GM18508 (cell line): ENCODE measurements around the gene GOLPH3L.
"Not testable (repeated sequence)": the region's sequence is repeated elsewhere in the genome, so short reads cannot be mapped to it uniquely, and the experiment has no call there.

Experiments used
- ATAC-seq: cut with Tn5 transposase; IDR thresholded peaks from one replicate; pipeline ENCODE4 v1.9.1; 2021; ENCODE audit warnings: moderate number of reproducible peaks; ENCODE audit not compliant: insufficient read depth, unreplicated experiment

GOLPH3L gene

GRCh38 chr1:150619576-150620509 lies 77.1 kb downstream of the GOLPH3L start:
- ATAC-seq = no peak

- ATAC-seq = no peak
Measured at GRCh38 chr1:150615346-150616201, 81.4 kb downstream of the GOLPH3L start.

GRCh38 chr1:150613061-150613920 lies 83.7 kb downstream of the GOLPH3L start:
- ATAC-seq = no peak

DNA sequence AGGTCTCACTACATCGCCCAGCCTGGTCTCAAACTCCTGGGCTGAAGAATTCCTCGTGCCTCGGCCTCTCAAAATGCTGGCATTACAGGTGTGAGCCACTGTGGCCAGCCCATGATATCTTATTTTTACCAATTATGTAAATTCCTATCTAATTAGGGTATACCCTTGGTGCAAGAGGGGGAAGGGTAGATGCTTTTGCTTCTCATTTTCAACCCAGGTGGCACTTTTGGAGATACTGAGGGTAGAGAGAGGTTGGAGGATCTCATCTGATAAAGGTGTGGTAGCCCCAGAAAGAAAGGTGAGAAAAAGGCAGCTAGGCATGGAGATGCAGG lies 85.0 kb downstream of the GOLPH3L start:
- ATAC-seq = no peak

DNA sequence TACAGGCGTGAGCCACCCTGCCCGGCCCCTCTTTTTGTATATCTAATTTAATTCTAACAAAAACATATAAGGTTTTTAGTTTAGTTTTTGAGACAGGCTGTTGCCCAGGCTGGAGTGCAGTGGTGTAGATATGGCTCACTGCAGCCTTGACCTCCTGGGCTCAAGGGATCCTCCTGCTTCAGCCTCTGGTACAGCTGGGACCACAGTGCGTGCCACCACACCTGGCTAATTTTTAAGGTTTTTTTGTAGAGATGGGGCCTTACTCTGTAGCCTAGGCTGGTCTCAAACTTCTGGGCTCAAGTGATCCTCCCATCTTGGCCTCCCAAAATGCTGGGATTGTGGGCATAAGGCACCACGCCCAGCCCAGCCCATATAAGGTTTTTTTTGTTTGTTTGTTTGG lies 86.4 kb downstream of the GOLPH3L start:
- ATAC-seq = no peak

DNA sequence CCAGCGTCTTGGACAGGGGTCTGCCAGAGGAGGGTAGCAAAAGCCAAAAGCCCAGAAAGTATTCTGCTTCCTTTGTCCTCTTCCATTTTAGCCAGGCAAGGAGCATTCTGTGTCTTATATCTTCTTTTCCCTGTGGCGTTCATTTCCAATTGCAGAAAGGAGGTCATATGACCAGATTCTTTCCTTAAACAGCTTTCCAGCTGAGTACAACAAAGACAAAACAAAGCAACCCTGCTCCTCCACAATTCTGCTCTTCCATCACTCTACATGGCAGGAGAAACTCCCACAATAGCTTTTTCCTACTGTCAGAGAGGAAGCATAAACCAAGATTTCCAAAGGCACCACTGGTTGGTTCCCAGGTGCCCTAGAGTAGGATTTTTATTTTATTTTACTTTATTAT lies 87.2 kb downstream of the GOLPH3L start:
- ATAC-seq = no peak

DNA sequence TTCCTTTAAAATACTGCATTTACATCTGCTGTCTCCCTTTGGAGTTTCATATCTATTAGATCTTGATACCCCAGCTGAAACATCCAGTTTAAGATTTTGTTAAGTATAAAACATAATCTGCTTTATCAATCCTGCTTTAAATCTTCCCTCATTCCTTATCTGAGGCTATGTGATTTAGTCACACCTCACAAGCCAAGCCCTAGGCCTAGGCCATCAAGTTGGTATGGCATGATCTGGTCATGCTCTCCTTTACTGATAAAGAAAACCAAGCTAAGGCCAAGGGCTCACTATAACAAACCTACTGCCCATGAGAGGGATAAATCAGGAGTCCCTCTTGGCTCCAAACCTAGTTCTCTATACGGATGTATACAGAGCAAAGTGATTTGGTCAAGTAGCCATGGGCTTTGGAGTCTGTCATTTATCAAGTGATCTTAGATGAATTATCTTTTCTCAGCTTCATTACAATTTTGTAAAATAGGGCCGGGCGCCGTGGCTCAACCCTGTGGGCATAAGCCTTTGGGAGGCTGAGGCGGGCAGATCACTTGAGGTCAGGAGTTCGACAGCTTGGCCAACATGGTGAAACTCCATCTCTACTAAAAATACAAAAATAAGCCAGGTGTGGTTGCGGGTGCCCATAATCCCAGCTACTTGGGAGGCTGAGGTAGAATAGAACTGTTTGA lies 90.4 kb downstream of the GOLPH3L start:
- ATAC-seq = no peak

DNA sequence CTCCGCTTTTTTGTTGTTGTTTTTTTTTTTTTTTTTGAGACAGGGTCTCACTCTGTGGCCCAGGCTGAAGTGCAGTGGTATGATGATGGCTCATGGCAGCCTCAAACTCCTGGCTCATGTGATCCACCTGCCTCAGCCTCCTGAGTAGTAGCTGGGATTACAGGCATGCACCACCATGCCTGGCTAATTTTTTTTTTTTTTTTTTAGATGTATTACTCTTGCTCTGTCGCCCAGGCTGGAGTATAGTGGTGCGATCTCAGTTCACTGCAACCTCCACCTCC lies 91.6 kb downstream of the GOLPH3L start:
- not testable (repeated sequence) for ATAC-seq

- no peak for ATAC-seq
Measured at GRCh38 chr1:150604226-150604588, 92.7 kb downstream of the GOLPH3L start.

DNA sequence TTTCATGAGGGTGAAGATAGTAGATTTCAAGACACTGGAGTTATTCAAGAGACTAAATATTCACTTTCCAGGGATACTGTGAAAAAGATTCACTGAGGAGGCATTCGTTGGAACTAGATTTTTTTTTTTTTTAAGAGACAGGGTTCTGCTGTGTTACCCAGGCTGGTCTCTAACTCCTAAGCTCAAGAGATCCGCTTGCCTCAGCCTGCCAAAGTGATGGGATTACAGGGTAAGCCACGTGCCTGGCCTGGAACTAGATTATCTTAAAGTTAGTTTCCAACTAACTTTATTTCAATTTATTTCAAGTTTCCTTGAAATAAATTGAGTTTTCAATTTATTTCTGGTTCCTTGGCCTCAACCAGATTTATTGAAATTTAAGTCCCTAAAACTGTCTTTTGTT lies 93.2 kb downstream of the GOLPH3L start:
- ATAC-seq = no peak

DNA sequence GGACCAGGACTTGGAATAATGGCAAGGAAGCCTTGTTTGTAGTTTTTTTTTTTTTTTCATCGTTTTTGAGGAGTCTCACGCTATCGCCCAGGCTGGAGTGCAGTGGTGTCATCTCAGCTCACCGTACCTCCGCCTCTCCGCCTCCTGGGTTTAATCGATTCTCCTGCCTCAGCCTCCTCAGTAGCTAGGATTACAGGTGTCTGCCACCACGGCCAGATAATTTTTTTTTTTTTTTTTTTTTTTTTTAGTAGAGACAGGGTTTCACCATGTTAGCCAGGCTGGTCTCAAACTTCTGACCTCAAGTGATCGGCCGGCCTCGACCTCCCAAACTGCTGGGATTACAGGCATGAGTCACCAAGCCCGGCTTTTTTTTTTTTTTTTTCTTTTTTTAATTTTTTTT lies 94.6 kb downstream of the GOLPH3L start:
- not testable (repeated sequence) for ATAC-seq

DNA sequence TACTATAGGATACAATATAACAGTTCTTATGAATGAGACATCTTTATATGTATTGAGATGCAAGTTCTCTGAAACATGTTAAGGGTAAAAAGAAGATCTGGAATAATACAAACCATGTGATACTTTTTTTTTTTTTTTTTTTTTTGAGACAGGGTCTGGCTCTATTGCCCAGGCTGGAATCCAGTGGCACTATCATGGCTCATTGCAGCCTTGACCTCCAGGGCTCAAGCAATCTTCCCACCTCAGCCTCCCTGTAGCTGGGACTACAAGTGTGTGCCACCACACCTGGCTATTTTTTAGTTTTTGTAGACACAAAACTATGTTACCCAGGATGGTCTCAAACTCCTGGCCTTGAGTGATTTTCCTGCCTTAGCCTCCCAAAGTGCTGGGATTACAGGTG lies 95.4 kb downstream of the GOLPH3L start:
- ATAC-seq = no peak

DNA sequence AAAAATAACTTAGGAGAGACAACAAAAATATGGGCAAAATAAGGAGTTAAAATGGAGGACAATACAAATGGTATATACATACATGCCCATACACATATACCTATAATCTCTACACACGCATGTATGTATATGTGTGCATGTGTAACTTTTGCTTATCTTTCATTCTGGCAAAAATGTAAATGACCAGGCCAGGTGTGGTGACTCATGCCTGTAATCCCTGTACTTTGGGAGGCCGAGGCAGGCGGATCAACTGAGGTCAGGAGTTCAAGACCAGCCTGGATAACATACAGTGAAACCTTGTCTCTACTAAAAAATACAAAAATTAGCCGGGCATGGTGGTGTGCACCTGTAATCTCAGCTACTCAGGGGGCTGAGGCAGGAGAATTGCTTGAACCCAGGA lies 98.6 kb downstream of the GOLPH3L start:
- not testable (repeated sequence) for ATAC-seq

- ATAC-seq = no peak
Measured at GRCh38 chr1:150596976-150597375, 100.0 kb downstream of the GOLPH3L start.
